ENCODE data around the gene RCOR1.

- TF ChIP-seq, protein P1, sequence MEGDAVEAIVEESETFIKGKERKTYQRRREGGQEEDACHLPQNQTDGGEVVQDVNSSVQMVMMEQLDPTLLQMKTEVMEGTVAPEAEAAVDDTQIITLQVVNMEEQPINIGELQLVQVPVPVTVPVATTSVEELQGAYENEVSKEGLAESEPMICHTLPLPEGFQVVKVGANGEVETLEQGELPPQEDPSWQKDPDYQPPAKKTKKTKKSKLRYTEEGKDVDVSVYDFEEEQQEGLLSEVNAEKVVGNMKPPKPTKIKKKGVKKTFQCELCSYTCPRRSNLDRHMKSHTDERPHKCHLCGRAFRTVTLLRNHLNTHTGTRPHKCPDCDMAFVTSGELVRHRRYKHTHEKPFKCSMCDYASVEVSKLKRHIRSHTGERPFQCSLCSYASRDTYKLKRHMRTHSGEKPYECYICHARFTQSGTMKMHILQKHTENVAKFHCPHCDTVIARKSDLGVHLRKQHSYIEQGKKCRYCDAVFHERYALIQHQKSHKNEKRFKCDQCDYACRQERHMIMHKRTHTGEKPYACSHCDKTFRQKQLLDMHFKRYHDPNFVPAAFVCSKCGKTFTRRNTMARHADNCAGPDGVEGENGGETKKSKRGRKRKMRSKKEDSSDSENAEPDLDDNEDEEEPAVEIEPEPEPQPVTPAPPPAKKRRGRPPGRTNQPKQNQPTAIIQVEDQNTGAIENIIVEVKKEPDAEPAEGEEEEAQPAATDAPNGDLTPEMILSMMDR (conservative IDR thresholded peaks at IDR 0.05 in 1 of 2, IDR thresholded peaks at IDR 0.05 in 1 of 2; ENCODE audit: extremely low read depth in 1 of 2, insufficient read depth in 1 of 2, low read depth in 1 of 2, low read length in 2 of 2) = no peak
- TF ChIP-seq EZH2 (IDR thresholded peaks at IDR 0.05; ENCODE audit: borderline replicate concordance, low read length) = no peak
Measured at GRCh38 chr14:102727336-102728095, 135.1 kb downstream of the RCOR1 start.
